Measurements from ENCODE around the gene GPR176.
A peak's percentile ranks its signal among the peaks of the same experiment; 100 is the strongest.

The GPR176 gene, protein sequence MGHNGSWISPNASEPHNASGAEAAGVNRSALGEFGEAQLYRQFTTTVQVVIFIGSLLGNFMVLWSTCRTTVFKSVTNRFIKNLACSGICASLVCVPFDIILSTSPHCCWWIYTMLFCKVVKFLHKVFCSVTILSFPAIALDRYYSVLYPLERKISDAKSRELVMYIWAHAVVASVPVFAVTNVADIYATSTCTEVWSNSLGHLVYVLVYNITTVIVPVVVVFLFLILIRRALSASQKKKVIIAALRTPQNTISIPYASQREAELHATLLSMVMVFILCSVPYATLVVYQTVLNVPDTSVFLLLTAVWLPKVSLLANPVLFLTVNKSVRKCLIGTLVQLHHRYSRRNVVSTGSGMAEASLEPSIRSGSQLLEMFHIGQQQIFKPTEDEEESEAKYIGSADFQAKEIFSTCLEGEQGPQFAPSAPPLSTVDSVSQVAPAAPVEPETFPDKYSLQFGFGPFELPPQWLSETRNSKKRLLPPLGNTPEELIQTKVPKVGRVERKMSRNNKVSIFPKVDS

DNA sequence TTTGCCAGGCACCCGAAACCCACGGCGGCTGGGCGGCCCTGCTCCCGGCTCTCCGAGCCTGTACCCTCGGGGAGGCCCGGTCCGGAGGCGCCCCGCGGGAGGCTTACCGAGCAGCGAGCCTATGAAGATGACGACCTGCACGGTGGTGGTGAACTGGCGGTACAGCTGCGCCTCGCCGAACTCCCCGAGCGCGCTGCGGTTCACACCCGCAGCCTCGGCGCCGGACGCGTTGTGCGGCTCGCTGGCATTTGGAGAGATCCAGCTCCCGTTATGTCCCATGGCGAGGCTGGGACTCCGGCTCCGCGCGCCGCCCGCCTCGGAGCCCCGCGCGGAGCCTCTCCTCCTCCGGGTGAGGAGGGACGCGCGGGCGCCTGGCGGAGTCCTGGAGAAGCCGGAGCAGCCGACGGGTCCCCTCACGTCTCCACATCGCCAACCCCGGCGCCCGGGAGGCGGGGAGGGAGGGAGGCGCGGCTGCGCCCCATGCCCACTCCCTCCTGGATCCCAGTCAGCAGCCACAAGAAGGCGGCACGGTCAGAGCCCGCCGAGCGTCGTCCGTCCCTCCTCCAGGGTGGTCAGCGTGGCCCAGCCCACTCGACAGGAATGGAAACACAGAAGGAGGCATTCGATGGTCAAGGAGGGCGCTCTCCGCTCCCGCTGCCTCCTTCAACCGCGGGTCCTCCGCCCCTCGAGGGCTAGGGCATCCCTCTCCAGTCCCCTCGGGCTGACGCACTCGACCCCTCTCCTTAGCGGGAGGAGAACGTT lies at the start of gene GPR176:
TSS of gene GPR176 (minus strand) at position 519 of the 762 bp plus-strand sequence. CDS start at position 279, 240 bp downstream.
- peak; percentile 32 for DNase-seq

DNA sequence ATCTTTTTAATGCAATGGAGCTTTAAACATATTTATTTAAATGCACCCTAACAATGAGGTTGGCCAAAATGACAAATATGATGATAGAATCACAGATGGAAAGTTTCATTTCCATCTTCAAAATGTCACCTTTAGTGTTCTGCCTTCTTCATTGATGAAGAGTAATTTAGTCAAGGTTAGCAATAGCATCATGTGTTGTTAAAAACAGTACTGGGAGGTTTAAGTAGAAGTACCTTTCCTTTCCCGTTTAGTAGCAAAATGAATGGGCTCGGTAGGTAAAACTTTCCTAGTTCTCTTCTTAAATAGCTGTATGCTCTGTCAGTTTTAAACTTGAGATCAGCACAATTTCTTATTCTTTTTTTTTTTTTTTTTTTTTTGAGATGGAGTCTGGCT lies 48.9 kb upstream of the GPR176 start:
- DNase-seq = no peak

DNA sequence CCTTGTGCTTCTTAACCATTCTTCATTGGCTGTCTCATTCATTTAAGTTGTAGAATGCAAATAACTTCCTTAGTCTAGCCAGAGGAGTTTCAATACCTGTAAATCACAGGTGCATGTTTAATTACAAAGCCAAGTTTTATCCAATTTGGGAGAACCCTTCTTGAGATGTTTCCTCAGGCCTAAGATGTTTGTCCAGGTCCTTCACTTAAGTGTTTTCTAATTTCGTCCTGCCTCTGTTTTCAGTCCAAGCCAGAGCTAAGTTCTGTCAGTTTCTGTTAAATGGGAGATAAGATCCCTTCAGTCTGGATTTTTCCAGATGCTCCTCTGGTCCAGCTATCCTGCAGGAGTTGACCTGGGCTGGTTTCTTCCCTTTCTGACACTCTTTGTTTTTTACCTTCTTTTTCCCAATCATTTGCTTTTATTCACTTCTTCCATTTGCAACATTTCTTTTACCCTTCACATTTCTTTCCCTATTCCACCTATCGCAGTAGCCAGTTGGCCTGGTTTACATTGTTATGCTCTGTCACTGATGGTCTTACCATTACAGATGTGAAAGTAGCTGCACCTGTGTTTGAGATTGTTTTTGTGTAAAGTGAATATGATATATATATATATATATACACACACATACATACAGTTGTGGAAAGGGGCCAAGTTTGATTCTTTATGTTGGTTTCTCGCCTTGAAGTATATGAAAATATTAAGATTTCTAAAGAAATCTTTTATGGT lies 48.4 kb upstream of the GPR176 start:
- DNase-seq = no peak

DNA sequence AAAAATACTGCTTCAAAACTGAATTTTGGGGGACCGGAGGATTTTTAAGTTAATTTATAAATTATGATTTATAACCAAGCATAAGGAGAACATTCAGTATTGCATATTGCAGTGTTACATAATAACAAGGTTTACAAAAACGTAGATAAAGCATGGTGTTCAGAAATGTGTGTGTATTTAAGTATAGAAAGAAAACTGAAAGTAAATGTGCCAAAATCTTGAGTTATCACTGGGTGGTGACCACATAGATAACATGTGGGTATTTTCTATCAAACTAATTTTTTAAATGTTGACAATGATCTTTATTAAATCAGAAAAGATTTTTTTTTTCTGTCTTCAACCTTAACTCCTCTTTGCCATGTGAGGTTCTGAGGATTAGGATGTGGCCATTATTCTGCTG lies 46.5 kb upstream of the GPR176 start:
- DNase-seq = no peak

DNA sequence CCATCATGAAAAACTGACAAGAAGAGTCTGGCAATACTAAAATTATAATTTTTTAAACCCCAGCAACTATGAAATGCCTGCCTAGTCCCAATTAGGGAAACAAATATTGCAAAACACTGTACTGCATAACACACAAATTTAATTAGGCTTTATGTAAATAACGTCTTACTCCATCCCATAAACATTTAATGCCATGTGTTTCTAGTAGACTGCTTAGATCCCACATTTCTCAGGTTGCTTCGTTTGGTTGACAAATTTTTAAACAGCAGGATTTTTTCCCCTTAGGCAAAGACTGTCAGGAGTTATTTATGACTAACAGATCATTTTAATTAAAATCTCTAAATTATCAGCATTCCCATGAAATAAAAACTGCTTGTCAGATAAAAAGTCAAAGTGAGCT lies 43.7 kb upstream of the GPR176 start:
- no peak for DNase-seq

DNA sequence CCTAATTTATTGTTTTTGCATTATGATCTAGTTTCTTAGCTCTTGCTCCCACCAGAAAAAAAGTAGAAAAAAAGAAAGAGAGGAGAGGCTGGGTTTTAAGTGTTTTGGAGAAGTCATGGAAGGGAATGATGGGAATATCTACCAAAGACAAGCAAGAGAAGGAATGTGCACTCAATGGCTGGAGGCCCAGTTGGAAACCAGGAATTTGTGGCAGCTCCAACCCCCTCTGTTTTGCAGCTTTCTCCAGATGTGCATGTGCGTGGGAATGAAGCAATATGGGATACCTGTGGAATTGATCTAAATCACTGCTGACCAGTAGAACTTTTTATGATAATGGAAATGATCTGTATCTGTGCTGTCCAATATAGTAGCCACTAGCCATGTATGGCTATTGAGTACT lies 41.0 kb upstream of the GPR176 start:
- DNase-seq = no peak

DNA sequence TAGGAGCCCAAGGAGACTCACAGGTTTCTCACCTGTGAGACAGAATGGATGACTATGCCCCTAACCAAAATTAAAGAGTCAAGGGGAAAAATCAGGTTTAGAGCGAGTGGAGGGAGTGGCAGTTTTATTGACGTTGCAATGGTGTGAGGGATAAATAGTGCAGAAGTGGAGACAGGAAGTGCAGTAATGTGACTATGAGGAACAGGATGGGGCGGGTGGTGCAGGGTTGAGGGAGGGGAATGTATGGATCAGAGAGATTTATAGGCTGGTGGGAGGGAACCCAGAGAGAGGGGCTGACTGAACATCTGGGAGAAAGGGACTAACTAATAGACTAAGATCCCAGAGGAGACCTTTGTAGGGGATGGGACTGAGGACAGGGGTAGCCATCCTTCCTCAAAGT lies 40.3 kb upstream of the GPR176 start:
- no peak for DNase-seq

DNA sequence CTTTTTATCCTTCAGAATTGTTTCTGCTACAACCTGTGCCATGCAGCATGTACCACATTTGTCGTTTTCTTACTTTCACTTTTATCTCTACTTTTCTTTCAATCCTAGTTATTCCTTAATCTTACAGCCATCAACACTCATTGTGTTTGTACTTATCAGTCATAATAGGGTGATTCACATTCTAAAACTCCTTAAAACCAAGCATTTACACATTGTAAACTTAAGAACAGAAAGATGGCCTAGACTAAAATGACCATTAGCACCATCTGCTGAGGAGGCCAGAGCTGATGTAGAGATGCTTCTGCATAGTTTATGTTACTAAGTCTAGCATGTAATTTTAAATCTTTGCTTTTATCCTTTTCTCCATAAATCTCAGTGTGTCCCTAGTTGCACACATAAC lies 39.3 kb upstream of the GPR176 start:
- no peak for DNase-seq

DNA sequence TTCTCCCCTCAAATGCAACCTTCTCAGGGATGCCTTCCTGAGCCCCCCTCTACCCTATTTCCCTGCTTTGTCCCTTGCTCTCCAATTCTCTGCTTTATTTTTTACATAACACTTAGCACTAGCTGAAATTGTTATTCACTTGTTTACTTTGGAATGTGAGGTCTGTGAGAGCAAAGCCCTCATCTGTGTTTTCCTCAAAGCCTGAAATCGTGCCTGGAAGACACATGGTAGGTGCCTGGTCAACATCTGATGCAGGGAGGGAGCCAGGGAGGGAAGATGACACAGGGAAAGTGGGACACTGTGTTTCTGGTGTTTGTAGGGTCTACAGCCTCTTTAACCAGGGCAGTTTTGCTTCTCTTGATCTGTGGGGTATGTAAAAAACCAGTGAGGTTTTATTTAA lies 37.4 kb upstream of the GPR176 start:
- no peak for DNase-seq

DNA sequence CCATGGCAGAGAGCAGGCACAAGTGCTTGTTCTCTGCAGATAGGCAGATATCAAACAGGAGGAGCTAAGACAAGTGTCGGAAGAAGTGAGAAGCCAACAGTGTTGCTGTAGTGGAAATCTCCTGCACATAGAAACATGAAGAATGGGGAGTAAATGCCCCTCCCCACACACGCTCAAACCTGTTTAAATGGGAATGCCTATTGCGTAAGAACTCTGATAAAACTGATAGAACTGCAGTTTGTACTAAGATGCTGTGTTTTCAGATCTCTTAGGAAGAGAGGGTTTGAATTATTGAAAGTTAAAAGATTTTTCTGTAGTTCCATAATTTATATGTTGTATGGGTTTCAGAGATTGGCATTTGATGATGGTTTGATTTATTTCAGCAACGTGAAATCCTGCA lies 33.5 kb upstream of the GPR176 start:
- DNase-seq = no peak

DNA sequence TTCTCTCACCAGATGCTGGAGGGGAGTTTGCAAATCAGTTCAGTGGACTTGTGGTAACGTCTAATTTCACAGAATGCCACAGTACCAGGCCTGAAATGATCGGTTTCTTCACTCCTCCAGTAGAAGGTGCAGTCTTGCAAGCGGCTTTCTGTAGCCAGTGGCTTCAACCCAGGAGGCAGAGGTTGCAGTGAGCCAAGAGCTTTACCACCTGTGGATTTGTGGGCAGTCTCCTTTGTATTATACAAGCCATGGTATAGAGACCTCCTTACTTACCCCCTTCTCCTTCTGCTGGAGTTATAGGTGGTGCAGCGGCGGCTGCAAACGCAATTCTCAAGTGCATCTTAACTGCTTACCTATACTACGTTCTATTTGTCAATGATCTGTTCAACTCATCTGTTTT lies 31.5 kb upstream of the GPR176 start:
- no peak for DNase-seq

DNA sequence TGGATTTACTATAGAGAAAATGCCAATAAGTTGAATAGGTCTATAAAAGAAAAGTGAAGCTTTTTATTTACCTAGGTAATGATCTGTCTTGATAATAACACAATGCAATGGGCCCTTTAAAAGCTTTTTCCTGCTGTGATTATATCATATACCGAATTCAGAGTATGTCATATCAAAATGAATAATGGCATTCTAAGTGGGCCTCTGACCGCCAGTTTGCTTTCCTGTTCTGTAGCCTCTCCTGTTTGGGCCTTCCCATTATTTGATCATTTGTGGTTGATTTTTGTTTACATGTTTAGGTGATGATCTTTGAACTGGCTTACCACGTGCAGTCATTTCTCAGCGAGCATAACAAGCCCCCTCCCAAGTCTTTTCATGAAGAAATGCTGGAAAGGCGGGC lies 28.8 kb upstream of the GPR176 start:
- DNase-seq = no peak

DNA sequence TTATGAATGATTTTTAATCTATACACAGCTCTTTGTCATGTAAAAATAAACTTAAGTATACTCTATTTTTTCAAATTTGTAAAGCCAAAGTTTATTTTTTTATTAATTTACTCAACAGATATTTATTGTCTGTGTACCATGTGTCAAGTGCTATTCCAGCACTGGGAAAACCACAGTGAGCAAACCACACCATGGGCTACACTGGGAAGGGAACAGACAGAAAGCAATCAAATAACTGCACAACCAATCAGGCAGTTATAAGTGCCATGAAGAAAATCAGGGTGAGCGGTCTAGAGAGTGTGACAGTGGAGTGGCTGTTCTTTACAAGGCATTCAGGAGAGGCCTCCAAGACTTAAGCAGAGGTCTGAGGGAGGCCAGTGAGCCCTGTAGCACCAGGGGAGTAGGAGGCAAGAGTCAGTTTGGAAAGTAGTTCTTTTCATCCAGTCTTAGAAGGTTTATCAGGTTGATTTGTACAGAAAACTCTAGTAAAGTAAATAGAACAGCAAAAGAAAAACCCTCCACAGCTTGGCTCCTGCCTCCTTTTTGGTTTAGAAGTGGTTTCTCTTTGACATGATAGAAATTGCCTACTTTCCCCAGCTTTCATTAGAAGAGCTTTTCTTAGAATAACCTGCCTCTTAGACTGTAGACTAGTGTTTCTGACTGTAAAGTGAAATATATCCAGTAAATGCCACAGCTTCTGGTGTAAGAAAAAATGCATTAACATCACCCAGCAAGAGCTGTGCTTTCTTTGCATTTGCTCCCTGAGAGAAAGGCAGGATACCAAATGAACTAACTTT lies 27.5 kb upstream of the GPR176 start:
- no peak for DNase-seq

DNA sequence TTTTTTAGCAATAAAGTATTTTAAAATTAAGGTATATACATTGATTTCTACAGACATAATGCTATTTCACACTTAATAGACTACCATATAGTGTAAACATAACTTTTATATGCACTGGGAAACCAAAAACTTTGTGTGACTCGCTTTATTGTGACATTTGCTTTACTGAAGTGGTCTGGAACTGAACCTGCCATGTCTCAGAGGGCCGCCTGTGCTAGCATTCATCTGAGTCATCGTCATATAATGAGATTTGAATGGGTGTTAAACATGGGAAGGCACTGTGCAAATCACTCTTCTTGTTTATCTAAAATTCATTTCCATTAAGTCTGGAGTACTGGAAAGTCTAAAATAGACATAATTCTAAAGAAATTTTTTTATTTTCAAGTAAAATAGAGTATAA lies 26.8 kb upstream of the GPR176 start:
- DNase-seq = no peak

DNA sequence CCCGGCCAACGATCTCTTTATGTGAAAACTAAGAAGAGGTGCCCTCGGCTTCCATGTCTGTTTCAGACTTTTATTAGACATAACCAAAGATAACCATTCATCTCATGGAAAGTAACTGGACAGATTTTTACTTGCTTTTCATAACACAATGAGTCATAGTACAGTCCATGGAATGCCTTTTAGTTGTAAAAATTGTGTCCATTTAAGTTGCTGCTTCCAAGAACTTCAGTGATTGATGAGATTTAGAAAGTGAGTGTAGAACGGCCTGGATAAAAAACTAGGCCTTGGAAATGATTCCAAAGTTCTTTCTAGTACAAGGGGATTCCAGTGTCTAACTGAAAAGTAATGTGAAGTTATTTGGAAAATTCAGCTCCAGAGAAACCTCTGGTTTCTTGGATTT lies 24.7 kb upstream of the GPR176 start:
- no peak for DNase-seq

DNA sequence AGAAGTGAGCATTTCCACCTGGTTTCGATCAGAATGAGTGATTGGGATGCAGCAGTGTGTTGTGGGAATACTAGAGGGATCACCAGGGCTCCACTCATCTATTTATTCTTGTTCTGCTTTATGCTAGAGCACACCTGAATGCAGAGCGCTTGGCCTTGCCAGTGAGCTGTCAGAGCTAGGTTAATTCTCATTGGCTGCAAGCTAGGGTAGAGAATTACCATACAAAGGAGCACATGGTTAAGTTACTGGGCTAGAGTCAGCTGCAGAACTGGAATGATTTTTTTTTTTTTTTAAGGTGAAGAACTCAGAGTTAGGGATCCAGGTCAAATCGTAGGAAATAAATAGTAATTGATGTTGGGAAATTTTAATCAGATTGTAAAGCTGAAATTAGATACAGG lies 22.7 kb upstream of the GPR176 start:
- DNase-seq = no peak

DNA sequence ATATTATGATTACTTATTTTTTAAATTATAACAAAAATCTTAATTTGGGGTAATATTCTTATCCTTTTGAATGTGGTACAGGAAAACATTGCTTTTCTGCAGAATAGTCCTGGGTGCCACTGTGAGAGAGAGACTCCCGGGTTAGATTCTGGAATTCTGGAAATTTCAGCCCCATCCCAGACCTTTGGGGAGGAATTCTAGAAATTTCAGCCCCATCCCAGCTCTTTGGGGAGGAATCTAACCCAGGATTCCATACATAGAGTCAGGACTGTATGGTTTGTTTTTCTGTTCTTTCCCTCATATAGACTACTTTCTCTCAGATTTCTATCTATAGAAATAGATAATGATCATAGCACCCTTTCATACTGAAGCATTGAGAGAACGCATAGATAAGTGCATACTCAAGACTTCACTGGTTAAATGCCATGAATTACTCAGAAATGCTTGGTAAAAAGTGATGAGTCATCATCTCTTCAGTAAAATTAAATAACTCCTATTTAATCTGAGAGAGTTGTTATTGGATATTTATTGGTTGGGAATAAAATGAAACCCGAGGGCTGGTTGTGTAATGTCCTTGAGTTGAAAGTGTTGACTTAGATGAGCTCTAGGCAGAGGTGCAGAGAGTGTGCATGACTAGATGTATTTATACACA lies 22.2 kb upstream of the GPR176 start:
- no peak for DNase-seq

DNA sequence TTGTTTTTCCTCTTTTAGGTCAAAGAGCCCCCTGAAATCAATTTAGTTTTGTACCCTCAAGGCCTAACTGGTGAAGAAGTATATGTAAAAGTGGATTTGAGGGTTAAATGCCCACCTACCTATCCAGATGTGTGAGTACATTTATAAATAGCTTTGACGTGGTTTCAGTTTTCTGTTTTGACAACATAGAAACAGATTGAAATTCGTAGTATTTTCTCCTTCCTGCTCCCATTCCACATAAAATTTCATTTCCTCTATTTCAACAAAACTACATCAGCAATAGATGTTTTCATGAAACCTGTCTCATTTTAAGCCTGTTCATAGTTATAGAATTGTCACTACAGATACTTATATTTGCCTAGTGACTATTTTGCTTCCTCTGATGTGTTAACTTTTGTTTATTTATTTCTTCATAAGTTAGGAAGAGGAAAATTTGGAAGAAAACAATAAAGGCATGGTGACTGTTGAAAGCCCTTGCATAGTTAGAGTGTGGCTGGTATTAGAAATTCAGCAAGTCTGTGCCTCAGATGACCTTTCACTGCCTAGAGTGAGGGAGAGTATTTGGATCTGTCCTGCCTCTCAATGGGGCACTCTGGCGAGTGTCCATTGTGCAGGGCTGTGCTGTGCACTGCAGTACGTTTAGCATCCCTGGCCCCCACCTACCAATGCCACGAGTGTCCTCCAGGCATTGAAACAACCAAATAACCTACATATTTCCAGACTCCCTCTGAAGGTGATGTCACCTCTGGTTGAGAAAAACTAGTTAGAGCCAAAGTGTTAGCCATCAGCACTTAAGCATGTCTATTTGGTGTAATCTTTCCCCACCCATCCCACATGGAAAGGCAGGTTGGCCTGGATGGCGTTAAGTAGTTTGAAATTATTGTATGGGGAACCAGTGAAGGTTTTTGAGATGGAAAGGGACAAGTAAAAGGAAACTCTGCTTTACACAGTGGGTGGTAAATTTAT lies 19.7 kb upstream of the GPR176 start:
- DNase-seq = no peak

DNA sequence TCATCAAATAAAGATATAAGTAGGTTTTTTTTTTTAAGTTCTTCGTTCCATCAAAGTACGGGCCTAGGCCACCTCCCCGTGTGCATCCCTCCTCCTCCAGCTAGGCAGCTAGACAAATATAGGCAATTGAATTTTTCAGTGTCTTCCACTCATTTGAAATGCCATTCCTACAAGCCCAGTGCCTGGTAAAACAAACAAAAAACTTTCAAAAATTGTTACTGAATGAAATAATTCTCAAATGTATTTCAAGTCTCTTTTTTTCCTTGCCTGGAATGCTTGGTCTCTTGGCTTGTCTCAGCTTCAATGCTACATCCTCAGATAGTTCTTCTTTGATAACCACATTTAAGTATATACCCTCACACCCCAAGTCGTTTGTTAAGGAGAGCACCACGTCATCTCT lies 17.6 kb upstream of the GPR176 start:
- no peak for DNase-seq

DNA sequence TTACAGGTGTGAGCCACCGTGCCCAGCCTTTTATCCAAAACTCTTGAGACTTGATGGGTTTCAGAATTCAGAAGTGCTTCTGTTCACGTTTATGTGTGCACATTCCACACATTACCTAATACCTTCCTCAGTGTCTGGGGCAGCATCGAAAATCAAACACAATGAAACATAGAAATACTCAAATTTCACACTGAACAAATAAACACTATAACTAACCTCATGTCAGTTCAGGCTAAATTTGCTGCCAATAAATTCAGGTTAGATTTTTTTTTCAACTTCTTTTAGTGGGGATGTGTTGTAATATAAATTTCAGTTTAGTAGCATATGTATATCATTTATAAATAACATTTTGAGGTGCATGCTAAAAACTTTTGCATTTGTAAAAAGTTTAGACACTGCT lies 16.6 kb upstream of the GPR176 start:
- DNase-seq = no peak

DNA sequence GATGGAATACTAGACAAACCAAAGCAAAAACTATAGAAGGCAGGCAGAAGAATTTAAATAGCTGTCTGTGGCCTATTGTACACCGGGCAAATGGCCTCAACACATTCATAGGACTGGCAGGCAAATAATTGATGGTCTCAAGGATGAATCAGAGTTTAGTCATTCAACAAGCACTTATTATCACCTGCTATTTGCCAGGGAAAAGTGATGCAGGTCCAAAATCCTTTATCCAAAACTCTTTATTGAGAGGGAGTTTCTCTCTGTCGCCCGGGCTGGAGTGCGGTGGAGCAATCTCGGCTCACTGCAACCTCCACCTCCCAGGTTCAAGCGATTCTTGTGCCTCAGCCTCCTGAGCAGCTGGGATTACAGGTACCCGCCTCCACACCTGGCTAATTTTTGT lies 16.1 kb upstream of the GPR176 start:
- DNase-seq = no peak

All from activated naive CD4-positive, alpha-beta T cell treated with Interleukin-2 at 50 U/mL for 16 hours (primary cell).